KOPT-K1 (cell line): ENCODE data around the gene DLGAP1.

Experiments
- H3K27ac ChIP-seq: fragments of 200-600 bp; sonication (generic); 2 replicates; pipeline ENCODE4 v1.5.1; 2016; ENCODE audit warnings: antibody characterized with exemption, mild to moderate bottlenecking, low read depth, low read length; ENCODE audit not compliant: poor library complexity, severe bottlenecking
- H3K36me3 ChIP-seq: fragments of 200-600 bp; sonication (generic); 2 replicates; pipeline ENCODE4 v1.5.1; 2017; ENCODE audit warnings: antibody characterized with exemption, mild to moderate bottlenecking, low read length, moderate library complexity; ENCODE audit not compliant: insufficient read depth
- H3K9me3 ChIP-seq: fragments of 200-600 bp; sonication (generic); 2 replicates; pipeline ENCODE4 v1.5.1; 2017; ENCODE audit warnings: antibody characterized with exemption, low read length, mild to moderate bottlenecking; ENCODE audit not compliant: insufficient read depth, poor library complexity, severe bottlenecking

DLGAP1 gene

DNA sequence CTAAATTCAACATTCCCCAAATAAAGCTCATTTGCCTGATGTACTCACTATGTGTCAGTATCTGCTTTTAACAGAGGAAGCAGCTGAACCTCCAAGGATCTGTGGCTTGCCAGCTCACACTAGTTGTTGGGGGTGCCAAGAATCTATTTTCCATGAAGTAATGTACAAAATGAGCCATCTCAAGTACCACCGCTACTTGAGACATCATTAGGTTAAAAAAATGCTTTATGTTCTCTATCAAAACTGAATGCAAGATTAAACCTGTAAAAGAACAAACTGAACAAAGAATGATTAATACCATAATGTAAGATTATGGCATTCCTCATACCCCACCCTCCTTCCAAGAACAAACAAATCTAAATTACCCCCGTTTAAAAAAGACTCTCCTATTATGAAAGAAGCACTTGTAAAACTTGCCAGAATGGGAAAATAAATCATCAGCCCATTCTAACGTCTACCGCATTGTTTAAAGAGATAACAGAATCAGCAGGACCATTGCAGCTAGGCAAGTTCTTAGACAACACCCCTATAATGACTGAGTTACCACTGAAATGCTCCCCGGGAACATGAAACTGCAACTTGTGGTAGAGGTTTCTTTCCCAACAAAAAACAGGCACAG, 471.6 kb downstream of the DLGAP1 start:
- Histone ChIP-seq H3K36me3 (no peaks in the 10 kb centered on the region), H3K9me3 (peaks cover under 1% of the 10 kb centered on the region), H3K27ac (no peak overlapping the region)

DNA sequence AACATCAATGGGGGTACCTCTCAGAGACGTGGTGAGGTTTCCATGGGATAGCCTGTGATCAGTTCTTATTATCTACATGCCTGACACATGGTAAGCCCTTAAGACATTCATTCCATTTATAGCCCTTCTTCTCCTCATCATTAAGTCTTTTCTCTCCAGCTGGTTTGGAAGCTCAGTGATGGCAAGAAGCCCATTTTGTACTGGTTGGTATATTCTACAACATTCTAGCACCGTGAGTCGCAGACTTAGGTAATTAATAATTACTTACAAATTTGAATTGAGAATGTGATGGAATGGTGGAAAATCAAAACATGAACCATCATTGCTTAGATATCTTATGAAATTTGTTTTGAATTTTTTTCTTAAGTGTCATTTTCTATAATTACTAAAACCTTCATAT, 472.6 kb downstream of the DLGAP1 start:
- H3K27ac ChIP-seq, result no peak overlapping the region
- peaks cover 3% of the 10 kb centered on the region for H3K9me3 ChIP-seq
- H3K36me3 ChIP-seq, result no peaks in the 10 kb centered on the region

- H3K9me3 ChIP-seq, result peaks cover 3% of the 10 kb centered on the region
- H3K27ac ChIP-seq, result no peak overlapping the region
- no peaks in the 10 kb centered on the region for H3K36me3 ChIP-seq
Measured at GRCh38 chr18:3979024-3979423, 476.1 kb downstream of the DLGAP1 start.

- H3K27ac ChIP-seq, result no peak overlapping the region
- peaks cover 1% of the 10 kb centered on the region for H3K9me3 ChIP-seq
- H3K36me3 ChIP-seq, result no peaks in the 10 kb centered on the region
Measured at GRCh38 chr18:3973191-3973850, 481.8 kb downstream of the DLGAP1 start.

- H3K9me3 ChIP-seq, result no peaks in the 10 kb centered on the region
- H3K36me3 ChIP-seq, result no peaks in the 10 kb centered on the region
- no peak overlapping the region for H3K27ac ChIP-seq
Measured at GRCh38 chr18:3972291-3972930, 482.7 kb downstream of the DLGAP1 start.

DNA sequence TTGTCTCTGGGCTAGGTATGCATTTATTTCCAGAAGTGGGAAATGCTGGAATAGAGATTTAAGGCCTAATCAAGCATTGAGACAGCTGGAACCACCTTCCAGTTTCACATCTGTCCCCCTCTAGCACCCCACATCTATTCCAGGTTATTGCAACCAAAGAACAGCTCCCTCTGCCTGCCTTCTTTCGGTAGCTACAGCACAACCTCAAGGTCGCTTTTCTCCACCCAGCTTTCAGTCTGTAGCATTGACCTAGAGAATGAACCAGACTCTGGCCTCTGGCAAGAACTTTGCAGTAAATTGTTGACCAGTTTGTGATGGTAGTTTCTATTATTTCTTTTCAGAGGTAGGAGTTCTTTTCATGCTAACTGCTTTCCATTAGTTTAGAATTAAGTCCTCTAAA, 484.2 kb downstream of the DLGAP1 start:
- Histone ChIP-seq H3K9me3 (no peaks in the 10 kb centered on the region), H3K36me3 (no peaks in the 10 kb centered on the region), H3K27ac (no peak overlapping the region)

DNA sequence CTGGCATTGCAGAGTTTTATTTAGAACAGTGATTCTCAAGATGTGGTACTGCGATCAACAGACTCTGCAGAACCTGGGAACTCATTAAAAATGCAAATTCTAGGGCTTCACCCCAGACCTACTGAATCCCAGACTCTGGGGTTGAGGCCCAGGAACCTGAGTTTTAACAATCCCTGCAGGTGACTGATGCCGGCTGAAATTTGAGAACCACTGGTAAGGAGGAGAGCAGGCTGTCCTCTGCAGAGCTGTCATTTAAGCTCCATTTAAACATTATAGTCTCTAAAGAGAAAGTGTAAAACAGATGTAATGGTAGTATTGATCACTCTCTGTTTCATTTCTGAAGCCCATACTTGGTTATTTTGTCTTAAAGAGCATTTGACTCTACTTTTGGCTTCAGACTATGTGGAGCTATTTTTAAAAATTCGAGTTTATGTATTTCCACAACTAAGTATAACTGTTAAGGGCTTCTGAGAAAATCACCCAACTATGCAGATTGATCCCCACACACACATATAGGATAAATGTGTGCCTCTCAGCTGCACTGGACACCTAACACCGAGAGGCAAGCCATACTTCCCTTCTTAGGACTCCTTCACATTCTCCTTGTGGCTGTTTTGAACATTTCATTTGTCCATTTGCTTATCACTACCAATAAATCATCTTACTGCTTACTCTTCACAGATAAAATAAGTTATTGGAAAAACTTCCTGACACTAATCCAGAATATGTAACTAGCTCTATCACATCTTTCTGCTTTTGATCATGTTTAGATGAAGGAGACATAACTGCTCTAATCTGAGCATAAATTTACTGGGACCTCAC, 487.5 kb downstream of the DLGAP1 start:
- no peak overlapping the region for H3K27ac ChIP-seq
- no peaks in the 10 kb centered on the region for H3K36me3 ChIP-seq
- no peaks in the 10 kb centered on the region for H3K9me3 ChIP-seq

- no peak overlapping the region for H3K27ac ChIP-seq
- no peaks in the 10 kb centered on the region for H3K9me3 ChIP-seq
- no peaks in the 10 kb centered on the region for H3K36me3 ChIP-seq
Measured at GRCh38 chr18:3966642-3967358, 488.3 kb downstream of the DLGAP1 start.

- Histone ChIP-seq H3K9me3 (no peaks in the 10 kb centered on the region), H3K36me3 (no peaks in the 10 kb centered on the region), H3K27ac (no peak overlapping the region)
Measured at GRCh38 chr18:3966246-3966641, 488.9 kb downstream of the DLGAP1 start.

GRCh38 chr18:3960977-3961376, 494.1 kb downstream of the DLGAP1 start:
- Histone ChIP-seq H3K9me3 (no peaks in the 10 kb centered on the region), H3K27ac (no peak overlapping the region), H3K36me3 (no peaks in the 10 kb centered on the region)

DNA sequence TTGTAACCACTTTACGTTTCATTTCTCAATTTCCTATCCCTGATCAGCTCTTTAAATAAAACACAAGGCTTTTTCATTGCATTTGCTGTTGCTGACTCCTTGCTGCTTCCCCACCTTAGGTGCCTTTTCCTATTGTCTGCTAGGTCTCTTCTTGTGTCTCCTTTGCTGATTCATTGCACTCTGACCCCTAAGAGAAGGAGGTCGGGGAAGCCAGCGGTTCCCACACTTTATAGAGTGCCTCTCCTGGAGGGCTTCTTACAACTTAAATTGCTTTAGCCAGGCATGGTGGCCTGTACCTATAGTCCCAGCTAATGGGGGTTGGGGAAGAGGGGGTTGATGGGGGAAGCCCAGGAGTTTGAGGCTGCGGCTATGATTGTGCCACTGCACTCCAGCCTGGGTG, 495.0 kb downstream of the DLGAP1 start:
- Histone ChIP-seq H3K36me3 (no peaks in the 10 kb centered on the region), H3K27ac (no peak overlapping the region)

DNA sequence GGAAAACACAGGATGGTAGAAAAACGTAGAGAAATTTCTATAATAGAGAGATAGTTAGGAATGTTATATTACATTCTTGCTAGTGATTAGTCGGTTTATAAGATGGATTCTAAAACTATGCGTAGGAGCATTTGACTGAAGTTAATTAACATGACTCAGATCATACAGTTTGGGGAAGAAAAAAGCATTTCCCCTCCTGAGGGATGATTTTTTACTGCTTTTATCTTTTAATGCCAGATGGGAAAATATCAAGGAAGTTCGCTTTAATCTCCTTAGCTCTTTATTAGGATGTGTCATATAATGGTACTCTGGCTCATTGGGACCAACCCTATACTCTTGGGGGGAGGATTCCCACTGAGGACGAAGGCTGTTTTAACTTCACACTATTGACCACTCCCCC, 503.1 kb downstream of the DLGAP1 start:
- H3K9me3 ChIP-seq, result no peaks in the 10 kb centered on the region
- H3K36me3 ChIP-seq, result no peaks in the 10 kb centered on the region
- H3K27ac ChIP-seq, result no peak overlapping the region

More for the DNA sequence above, 495.0 kb downstream of the DLGAP1 start:
- H3K9me3 ChIP-seq, result no peaks in the 10 kb centered on the region

DNA sequence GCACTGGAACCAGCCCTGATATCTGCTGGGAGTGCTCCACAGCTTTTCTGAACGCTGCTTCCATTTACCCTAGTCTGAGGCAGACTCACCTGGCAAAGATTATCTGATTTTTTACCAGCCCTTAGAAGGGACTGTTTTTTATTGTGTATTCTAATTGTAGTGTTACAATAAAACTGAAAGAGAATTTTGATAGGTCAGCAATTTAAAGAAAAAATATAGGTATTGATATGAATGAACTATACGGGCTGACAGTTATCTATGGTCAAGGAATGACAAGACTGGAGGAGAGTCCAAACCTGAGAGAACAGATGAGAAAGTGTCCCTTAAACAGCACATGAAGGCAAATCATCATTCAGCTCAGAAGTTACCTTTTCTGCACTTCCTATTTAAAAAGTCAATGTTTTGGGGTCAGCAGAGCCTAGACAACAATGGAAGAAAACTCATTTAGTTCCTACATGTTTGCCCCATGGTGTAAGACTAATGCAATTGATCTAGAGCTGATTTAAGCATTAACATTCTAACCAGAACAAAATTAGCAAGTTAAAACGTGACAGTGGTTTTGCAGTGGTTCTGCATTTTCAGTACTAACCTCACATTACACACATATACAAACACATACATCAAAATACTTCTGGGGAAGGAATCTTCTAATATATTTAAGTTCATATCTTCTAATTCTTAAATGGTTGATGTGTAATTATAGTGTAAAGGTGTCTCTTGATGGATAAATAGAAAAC, 504.3 kb downstream of the DLGAP1 start:
- Histone ChIP-seq H3K9me3 (no peaks in the 10 kb centered on the region), H3K27ac (no peak overlapping the region), H3K36me3 (no peaks in the 10 kb centered on the region)

DNA sequence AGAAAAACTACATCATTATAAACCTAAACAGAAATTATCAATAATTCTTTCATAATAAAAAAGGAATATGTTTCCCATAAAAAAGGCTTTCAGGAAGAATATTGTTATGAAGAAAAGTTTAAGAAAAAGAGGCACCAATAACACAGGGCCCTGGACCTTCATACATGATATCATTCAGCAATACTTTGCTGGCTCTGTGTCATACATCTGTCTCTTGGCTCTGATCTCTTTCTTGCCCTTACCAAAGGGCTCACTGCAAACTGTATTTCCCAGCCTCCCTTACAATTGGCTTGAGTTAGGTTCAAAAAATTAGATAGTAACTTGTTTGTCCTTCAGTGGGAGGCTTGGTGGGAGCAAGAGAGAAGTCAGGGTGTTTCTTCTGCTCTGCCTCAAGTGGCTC, 506.1 kb downstream of the DLGAP1 start:
- Histone ChIP-seq H3K9me3 (no peaks in the 10 kb centered on the region), H3K36me3 (no peaks in the 10 kb centered on the region), H3K27ac (no peak overlapping the region)
